Upper lobe of left lung (tissue), 6 donors: Measurements from ENCODE around the gene OR1F1. TPM values are rescaled to one million over a fixed set of nuclear protein-coding genes. Genes with fewer than 3 reads are reported as not detected.

Experiments
- ATAC-seq, 2 donors: fragments of 200-7000 bp; cut with Tn5 transposase; one replicate each; pipeline ENCODE4 v1.9.1; 2022; ENCODE audit warnings: mild to moderate bottlenecking in 2 of 2, moderate library complexity in 2 of 2; ENCODE audit not compliant: low FRiP score in 2 of 2
- DNase-seq, 2 donors: peaks; one replicate each; pipeline ENCODE4 v3.0.0-alpha.2; 2019 to 2020
- H3K27ac ChIP-seq, 4 donors: fragments of 200-600 bp; sonication (generic); one replicate each; pipeline ENCODE4 v1.5.1; 2016 to 2019
- H3K27me3 ChIP-seq, 4 donors: fragments of 200-600 bp; sonication (generic); one replicate each; pipeline ENCODE4 v1.5.1; 2017 to 2019
- H3K36me3 ChIP-seq, 4 donors: fragments of 200-600 bp; sonication (generic); one replicate each; pipeline ENCODE4 v1.5.1; 2016 to 2019
- H3K4me1 ChIP-seq, 4 donors: fragments of 200-600 bp; sonication (generic); one replicate each; pipeline ENCODE4 v1.5.1; 2018 to 2019
- H3K4me3 ChIP-seq, 4 donors: fragments of 200-600 bp; sonication (generic); one replicate each; pipeline ENCODE4 v1.5.1; 2017 to 2019; ENCODE audit warnings: mild to moderate bottlenecking in 2 of 4, moderate library complexity in 1 of 4
- H3K9me3 ChIP-seq, 4 donors: fragments of 200-600 bp; sonication (generic); one replicate each; pipeline ENCODE4 v1.5.1; 2018 to 2019
- EP300 ChIP-seq, 4 donors: sonication (generic); formaldehyde crosslinking; IDR thresholded peaks; one replicate each; pipeline ENCODE4 v1.5.1; 2017; ENCODE audit warnings: antibody characterized with exemption in 4 of 4, control low read depth in 2 of 4
- POLR2A ChIP-seq, 4 donors: fragments of 450-650 bp; IDR thresholded peaks; one replicate each; pipeline ENCODE4 v1.5.1; 2016 to 2017; ENCODE audit warnings: antibody characterized with exemption in 4 of 4, mild to moderate bottlenecking in 2 of 4
- POLR2AphosphoS5 ChIP-seq, 2 donors: sonication (generic); formaldehyde crosslinking; IDR thresholded peaks; one replicate each; pipeline ENCODE4 v1.5.1; 2017; ENCODE audit warnings: antibody characterized with exemption in 2 of 2
- WGBS, 2 donors: methylation state at CpG; one replicate each; pipeline ENCODE4 v1.1.5; 2017 to 2018; 5-methylcytosine and 5-hydroxymethylcytosine counted together
- total RNA-seq, 6 donors: library from RNA; depleted of rRNA in 4 of 6; stranded (reverse); fragments of >200 nt in 4 of 6; gene quantifications; one replicate each; pipeline versions ENCODE4 v1.1.0 to v1.2.1, GENCODE V29; 2016 to 2021
- TF ChIP-seq, protein P1 (sequence below), 6 experiments: fragments of 450-650 bp in 4 of 6; fragments of 200-600 bp in 2 of 6; sonication (generic) in 2 of 6; IDR thresholded peaks; one replicate each; pipeline ENCODE4 v1.5.1; 2016 to 2019; ENCODE audit warnings: antibody characterized with exemption in 6 of 6
- donor health status: DM: no; HTN: no; CAD: no; lungs with moderate emphysema.
- donor health status: DM: no; HTN: yes; CAD: no; lungs with severe emphysema.

OR1F1 gene
- total RNA-seq, 6 donors from 2014 or later = not detected

DNA sequence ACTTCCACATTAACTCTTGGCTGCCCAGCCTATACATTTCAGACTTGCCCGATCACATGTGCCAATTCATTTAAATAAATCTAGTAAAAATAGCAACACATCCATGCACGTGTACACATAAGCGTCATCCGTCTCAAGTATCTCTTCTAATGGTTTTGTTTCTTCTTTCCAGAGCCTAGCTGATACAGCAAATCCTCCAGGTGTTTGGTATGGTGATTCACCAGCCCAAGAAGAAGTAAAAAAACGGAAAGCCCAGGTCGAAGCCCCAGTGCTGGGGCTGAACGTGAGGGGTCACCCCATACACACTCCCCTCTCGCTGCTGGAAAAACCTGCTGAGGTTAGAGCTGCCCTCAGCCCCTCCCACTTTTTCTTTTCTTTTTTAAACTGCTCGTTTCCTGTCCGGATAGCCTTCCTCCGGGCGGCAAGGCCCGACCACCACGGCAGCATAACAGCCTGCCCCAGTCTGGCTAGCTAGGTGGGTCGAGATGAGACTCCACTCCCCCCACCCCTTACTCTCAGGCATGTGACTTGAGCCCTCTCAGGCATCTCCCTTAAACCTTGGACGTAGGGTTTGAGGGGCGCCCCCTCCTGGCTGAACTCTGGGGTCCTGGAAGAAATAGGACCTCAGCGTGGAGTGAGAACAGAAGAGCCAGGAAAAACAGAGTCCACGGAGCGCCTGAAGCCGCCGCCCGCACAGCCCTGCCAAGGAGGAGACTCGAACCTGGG, 13.9 kb upstream of the OR1F1 start:
- H3K27ac ChIP-seq = no peak overlapping the region
- TF ChIP-seq, protein P1, sequence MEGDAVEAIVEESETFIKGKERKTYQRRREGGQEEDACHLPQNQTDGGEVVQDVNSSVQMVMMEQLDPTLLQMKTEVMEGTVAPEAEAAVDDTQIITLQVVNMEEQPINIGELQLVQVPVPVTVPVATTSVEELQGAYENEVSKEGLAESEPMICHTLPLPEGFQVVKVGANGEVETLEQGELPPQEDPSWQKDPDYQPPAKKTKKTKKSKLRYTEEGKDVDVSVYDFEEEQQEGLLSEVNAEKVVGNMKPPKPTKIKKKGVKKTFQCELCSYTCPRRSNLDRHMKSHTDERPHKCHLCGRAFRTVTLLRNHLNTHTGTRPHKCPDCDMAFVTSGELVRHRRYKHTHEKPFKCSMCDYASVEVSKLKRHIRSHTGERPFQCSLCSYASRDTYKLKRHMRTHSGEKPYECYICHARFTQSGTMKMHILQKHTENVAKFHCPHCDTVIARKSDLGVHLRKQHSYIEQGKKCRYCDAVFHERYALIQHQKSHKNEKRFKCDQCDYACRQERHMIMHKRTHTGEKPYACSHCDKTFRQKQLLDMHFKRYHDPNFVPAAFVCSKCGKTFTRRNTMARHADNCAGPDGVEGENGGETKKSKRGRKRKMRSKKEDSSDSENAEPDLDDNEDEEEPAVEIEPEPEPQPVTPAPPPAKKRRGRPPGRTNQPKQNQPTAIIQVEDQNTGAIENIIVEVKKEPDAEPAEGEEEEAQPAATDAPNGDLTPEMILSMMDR (IDR thresholded peaks at IDR 0.05) = no peak
- TF ChIP-seq POLR2A (IDR thresholded peaks at IDR 0.05) = no peak
- no peak for TF ChIP-seq EP300 (IDR thresholded peaks at IDR 0.05)
- no peak for TF ChIP-seq POLR2AphosphoS5 (IDR thresholded peaks at IDR 0.05)
- ATAC-seq (no peak), DNase-seq (no peak)
- no peak overlapping the region for H3K4me3 ChIP-seq
- H3K27me3 ChIP-seq = peaks cover 0 to 70% (median 41%) of the 10 kb centered on the region in 4 donors
- peaks cover 22 to 39% (median 26%) of the 10 kb centered on the region in 4 donors for H3K4me1 ChIP-seq
- no peaks in the 10 kb centered on the region for H3K9me3 ChIP-seq
- no peaks in the 10 kb centered on the region for H3K36me3 ChIP-seq
- WGBS, 2 donors = 7 to 8% methylated on average over 24 of the region's 24 CpGs

DNA sequence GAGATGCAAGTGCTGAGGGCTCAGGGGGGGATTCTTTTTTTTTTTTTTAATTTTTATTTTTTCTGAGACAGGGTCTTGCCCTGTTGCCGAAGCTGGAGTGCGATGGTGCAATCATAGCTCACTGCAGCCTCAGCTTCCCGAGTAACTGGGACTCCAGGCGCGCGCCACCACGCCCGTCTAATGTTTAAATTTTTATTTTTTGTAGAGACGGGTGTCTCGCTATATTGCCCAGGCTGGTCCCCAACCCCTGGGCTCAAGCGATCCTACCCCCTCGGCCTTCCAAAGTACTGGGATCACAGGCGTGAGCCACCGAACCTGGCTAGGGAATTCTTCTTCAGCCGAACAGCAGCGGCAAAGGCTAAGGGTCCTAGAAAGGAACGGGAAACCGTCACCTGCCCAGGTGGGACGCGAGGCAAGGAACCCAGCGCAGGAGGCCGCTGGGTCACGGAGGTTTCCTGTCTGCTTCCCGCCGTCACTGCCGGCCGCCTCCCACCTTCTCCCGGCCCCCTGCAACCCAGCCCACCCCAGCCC, 13.3 kb upstream of the OR1F1 start:
- Histone ChIP-seq H3K4me3 (no peak overlapping the region), H3K9me3 (no peaks in the 10 kb centered on the region), H3K27me3 (peaks cover 0 to 66% (median 40%) of the 10 kb centered on the region in 4 donors), H3K36me3 (no peaks in the 10 kb centered on the region), H3K27ac (no peak overlapping the region), H3K4me1 (peaks cover 22 to 39% (median 26%) of the 10 kb centered on the region in 4 donors)
- WGBS, 2 donors = 27 to 40% methylated on average over 13 to 28 of the region's 28 CpGs
- TF ChIP-seq, protein P1 (IDR thresholded peaks at IDR 0.05) = no peak
- TF ChIP-seq POLR2AphosphoS5 (IDR thresholded peaks at IDR 0.05) (no peak), POLR2A (IDR thresholded peaks at IDR 0.05) (no peak), EP300 (IDR thresholded peaks at IDR 0.05) (no peak)
- no peak for DNase-seq
- no peak for ATAC-seq

DNA sequence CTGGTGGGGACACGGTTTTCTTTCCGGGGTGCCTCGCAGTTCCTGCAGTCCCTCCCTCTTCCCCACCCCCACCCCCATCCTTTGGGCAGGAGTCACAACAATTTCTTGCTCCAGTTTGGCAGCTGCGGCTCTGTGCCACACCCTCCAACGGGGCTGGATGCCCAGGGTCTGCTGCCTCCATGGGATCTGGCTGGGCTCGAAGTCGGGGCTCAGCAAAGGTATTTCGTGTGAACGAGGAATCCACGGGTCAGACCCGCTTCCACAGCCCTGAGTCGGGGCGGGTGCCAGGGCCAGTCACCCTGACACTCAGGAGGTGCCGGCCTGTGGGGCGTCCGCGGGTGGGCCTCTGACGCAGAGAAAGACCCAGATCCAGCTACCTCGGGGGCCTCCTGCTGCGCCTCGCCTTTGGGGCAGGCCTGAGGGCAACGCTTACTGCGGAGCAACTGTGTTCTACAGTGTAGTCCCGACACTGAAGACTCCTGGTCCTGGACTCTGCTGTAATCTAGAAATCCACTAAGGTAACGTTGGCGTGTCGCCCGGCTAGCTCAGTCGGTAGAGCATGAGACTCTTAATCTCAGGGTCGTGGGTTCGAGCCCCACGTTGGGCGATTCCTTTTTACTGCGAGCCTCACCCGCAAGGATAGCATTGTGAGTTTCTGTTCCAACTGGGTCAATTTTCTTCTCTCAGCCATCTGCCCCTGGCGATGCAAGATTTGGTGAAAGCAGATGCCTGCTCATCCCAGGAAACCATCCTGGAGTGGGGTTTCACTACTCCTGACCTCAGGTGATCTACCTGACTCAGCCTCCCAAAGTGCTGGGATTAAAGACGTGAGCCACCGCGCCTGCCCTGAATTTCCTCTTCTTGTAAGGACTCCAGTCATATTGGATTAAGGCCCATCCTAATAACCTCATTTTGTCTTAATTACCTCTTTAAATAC, 12.6 kb upstream of the OR1F1 start:
- peaks cover 0 to 66% (median 35%) of the 10 kb centered on the region in 4 donors for H3K27me3 ChIP-seq
- peaks cover 20 to 36% (median 23%) of the 10 kb centered on the region in 4 donors for H3K4me1 ChIP-seq
- ATAC-seq (no peak), DNase-seq (peak in 1 of 2 donors; percentile 70)
- H3K9me3 ChIP-seq = no peaks in the 10 kb centered on the region
- WGBS, 2 donors = 11 to 61% methylated on average over 4 to 32 of the region's 39 CpGs
- TF ChIP-seq EP300 (IDR thresholded peaks at IDR 0.05) (no peak), POLR2AphosphoS5 (IDR thresholded peaks at IDR 0.05) (no peak), POLR2A (IDR thresholded peaks at IDR 0.05) (no peak)
- TF ChIP-seq, protein P1 (IDR thresholded peaks at IDR 0.05) = no peak
- H3K27ac ChIP-seq = no peak overlapping the region
- H3K4me3 ChIP-seq = no peak overlapping the region
- H3K36me3 ChIP-seq = no peaks in the 10 kb centered on the region

DNA sequence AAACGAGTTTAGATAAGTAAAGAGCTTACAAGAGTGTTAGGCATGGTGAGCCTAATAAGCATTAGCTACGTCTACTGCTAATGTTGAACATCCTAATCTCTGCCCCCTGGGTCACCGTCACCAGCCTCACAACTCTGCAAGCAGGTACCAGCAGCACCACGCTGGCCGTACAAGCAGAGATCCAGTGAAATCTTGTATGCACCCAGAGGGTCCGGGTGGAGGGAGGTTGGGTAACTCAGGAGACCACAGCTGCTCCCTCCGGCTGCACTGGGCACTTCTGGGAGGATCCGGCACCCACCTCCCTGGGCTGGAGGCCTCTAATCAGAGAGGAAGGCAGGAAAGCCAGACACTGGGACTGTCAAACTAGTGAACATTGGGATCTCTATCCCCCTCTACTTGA, 8.4 kb upstream of the OR1F1 start:
- Histone ChIP-seq H3K36me3 (no peaks in the 10 kb centered on the region), H3K4me3 (no peak overlapping the region), H3K4me1 (peaks cover 13 to 28% (median 17%) of the 10 kb centered on the region in 4 donors), H3K27me3 (peaks cover 0 to 61% (median 27%) of the 10 kb centered on the region in 4 donors), H3K9me3 (no peaks in the 10 kb centered on the region), H3K27ac (no peak overlapping the region)
- TF ChIP-seq POLR2A (IDR thresholded peaks at IDR 0.05) (no peak), POLR2AphosphoS5 (IDR thresholded peaks at IDR 0.05) (no peak), EP300 (IDR thresholded peaks at IDR 0.05) (no peak)
- TF ChIP-seq, protein P1 (IDR thresholded peaks at IDR 0.05) = no peak
- DNase-seq (no peak), ATAC-seq (peak in 1 of 2 donors; percentile 44)
- WGBS, 2 donors = 61 to 72% methylated on average over 8 of the region's 8 CpGs
